HepG2 (cell line): ENCODE results near the gene SLN. TPM values are rescaled to one million over a fixed set of nuclear protein-coding genes. Genes with fewer than 3 reads are reported as not detected.

Experiments used
- ATAC-seq: fragments of 200-7000 bp; cut with Tn5 transposase; 3 replicates; pipeline ENCODE4 v1.9.1; 2020; ENCODE audit warnings: mild to moderate bottlenecking, moderate library complexity
- BruUV-seq: library from RNA; stranded (reverse); fragments of 400-500 nt; replicated peaks from 2 replicates; lab custom pipeline; 2021; lab: Mats Ljungman, UMichigan
- CTCF ChIA-PET: fragments of 300-600 bp; formaldehyde crosslinking; extraction: SDS; loops from one replicate; lab custom pipeline; 2021; ENCODE audit warnings: low total read pairs, inconsistent platforms, low intra/inter-chr PET ratio; lab: Yijun Ruan, JAX
- POLR2A ChIA-PET: fragments of 350-600 bp; sonication (Branson Sonifier 250); formaldehyde crosslinking; loops from one replicate; lab custom pipeline; 2020; ENCODE audit warnings: antibody characterized with exemption, inconsistent platforms; lab: Yijun Ruan, JAX
- DNase-seq: peaks from one replicate; pipeline ENCODE4 v3.0.0-alpha.2; 2015; ENCODE audit warnings: low spot score
- FAIRE-seq: peaks from 3 replicates; lab custom pipeline; 2011; peaks lifted over from hg19 to GRCh38; lab: Jason Lieb, UNC
- H2AFZ ChIP-seq: one replicate; pipeline ENCODE4 v1.6.1; 2011; ENCODE audit warnings: low read length, inconsistent platforms
- H3K27ac ChIP-seq: fragments of 300-600 bp; 3 replicates; pipeline ENCODE4 v1.8.0; 2011; ENCODE audit warnings: mixed run types, mild to moderate bottlenecking, mixed read lengths, low read length, inconsistent platforms; ENCODE audit not compliant: insufficient read depth; ENCODE audit errors: extremely low read length
- H3K27me3 ChIP-seq, 2 experiments: fragments of 200-600 bp in 1 of 2; 2 replicates in 1 of 2; 3 replicates in 1 of 2; pipeline versions ENCODE4 v1.6.0 to v1.8.0; 2011; ENCODE audit warnings: low read length in 2 of 2, mild to moderate bottlenecking in 2 of 2, moderate library complexity in 2 of 2, inconsistent platforms in 1 of 2; ENCODE audit not compliant: insufficient read depth in 2 of 2, control insufficient read depth in 1 of 2
- H3K36me3 ChIP-seq, 2 experiments: fragments of 200-600 bp in 1 of 2; replicated peaks in 1 of 2; 2 replicates in 1 of 2; 3 replicates in 1 of 2; pipeline versions ENCODE4 v1.5.1 to v1.8.0; 2011; ENCODE audit warnings: low read length in 2 of 2, inconsistent platforms in 1 of 2; ENCODE audit not compliant: insufficient read depth in 2 of 2, control insufficient read depth in 1 of 2
- H3K4me1 ChIP-seq: 2 replicates; pipeline ENCODE4 v1.5.1; 2012; ENCODE audit warnings: low read length, inconsistent platforms; ENCODE audit not compliant: insufficient read depth
- H3K4me2 ChIP-seq: 2 replicates; pipeline ENCODE4 v1.6.0; 2011; ENCODE audit warnings: low read depth, low read length, inconsistent platforms
- H3K4me3 ChIP-seq, 3 experiments: fragments of 200-600 bp in 1 of 3; sonication (generic), shearing (Covaris generic) in 1 of 3; replicated peaks in 1 of 3; 2 replicates each; pipeline ENCODE4 v1.5.1; 2011 to 2016; ENCODE audit warnings: low read length in 3 of 3, inconsistent platforms in 2 of 3, low read depth in 2 of 3, mild to moderate bottlenecking in 2 of 3, control low read depth in 1 of 3, mixed read lengths in 1 of 3; ENCODE audit not compliant: insufficient read depth in 1 of 3
- H3K79me2 ChIP-seq: one replicate; pipeline ENCODE4 v1.6.1; 2011; ENCODE audit warnings: low read length, inconsistent platforms; ENCODE audit not compliant: insufficient read depth
- H3K9ac ChIP-seq: 2 replicates; pipeline ENCODE4 v1.6.0; 2011; ENCODE audit warnings: mild to moderate bottlenecking, low read depth, low read length, inconsistent platforms; ENCODE audit not compliant: insufficient read depth
- H3K9me3 ChIP-seq: 2 replicates; pipeline ENCODE4 v1.5.1; 2012; ENCODE audit warnings: mild to moderate bottlenecking, low read length
- H4K20me1 ChIP-seq: 2 replicates; pipeline ENCODE4 v1.6.0; 2011; ENCODE audit warnings: inconsistent platforms, mild to moderate bottlenecking, low read length, moderate library complexity; ENCODE audit not compliant: insufficient read depth
- EED ChIP-seq: sonication (generic); formaldehyde crosslinking; IDR thresholded peaks from 2 replicates; pipeline ENCODE4 v1.5.0; 2020; ENCODE audit warnings: mild to moderate bottlenecking, missing genetic modification reagents
- HNF4G ChIP-seq, 2 experiments: sonication (generic) in 1 of 2; formaldehyde crosslinking in 1 of 2; IDR thresholded peaks; 2 replicates each; pipeline versions ENCODE4 v1.4.0 to v1.6.1; 2011 to 2020; ENCODE audit warnings: borderline replicate concordance in 2 of 2, low read depth in 2 of 2, mild to moderate bottlenecking in 2 of 2, low read length in 1 of 2, missing genetic modification reagents in 1 of 2, moderate library complexity in 1 of 2
- MAZ ChIP-seq, 2 experiments: sonication (generic) in 1 of 2; formaldehyde crosslinking in 1 of 2; IDR thresholded peaks; 2 replicates each; pipeline versions ENCODE4 v1.5.0 to v1.6.1; 2012 to 2020; ENCODE audit warnings: low read depth in 2 of 2, mild to moderate bottlenecking in 2 of 2, borderline replicate concordance in 1 of 2, improper control_type of control experiment in 1 of 2, low read length in 1 of 2, missing genetic modification reagents in 1 of 2, moderate library complexity in 1 of 2
- ONECUT2 ChIP-seq: sonication (generic); formaldehyde crosslinking; IDR thresholded peaks from 2 replicates; pipeline ENCODE4 v1.4.0; 2020; ENCODE audit warnings: missing genetic modification reagents
- PAX8 ChIP-seq: sonication (generic); formaldehyde crosslinking; IDR thresholded peaks from 2 replicates; pipeline ENCODE4 v1.8.0; 2022; ENCODE audit warnings: mild to moderate bottlenecking, missing genetic modification reagents, borderline replicate concordance
- PHF8 ChIP-seq: sonication (generic); formaldehyde crosslinking; IDR thresholded peaks from 2 replicates; pipeline ENCODE4 v1.5.0; 2020; ENCODE audit warnings: missing genetic modification reagents
- PITX1 ChIP-seq: sonication (generic); formaldehyde crosslinking; IDR thresholded peaks from 2 replicates; pipeline ENCODE4 v1.5.1; 2020; ENCODE audit warnings: mild to moderate bottlenecking, missing genetic modification reagents
- RARA ChIP-seq: IDR thresholded peaks from 2 replicates; pipeline ENCODE4 v1.6.1; 2016; ENCODE audit warnings: missing genetic modification reagents, missing compliant biosample characterization
- RFXANK ChIP-seq: IDR thresholded peaks from 2 replicates; pipeline ENCODE4 v1.6.1; 2016
- SCMH1 ChIP-seq: sonication (generic); formaldehyde crosslinking; IDR thresholded peaks from 2 replicates; pipeline ENCODE4 v1.9.0; 2021; ENCODE audit warnings: missing genetic modification reagents, mild to moderate bottlenecking, borderline replicate concordance
- SNAPC5 ChIP-seq: sonication (generic); formaldehyde crosslinking; IDR thresholded peaks from 2 replicates; pipeline ENCODE4 v1.8.1; 2023; ENCODE audit warnings: mild to moderate bottlenecking, missing genetic modification reagents, borderline replicate concordance
- STAT5B ChIP-seq: sonication (generic); formaldehyde crosslinking; IDR thresholded peaks from 2 replicates; pipeline ENCODE4 v1.4.0; 2020; ENCODE audit warnings: missing genetic modification reagents
- ZNF337 ChIP-seq: sonication (generic); formaldehyde crosslinking; IDR thresholded peaks from 2 replicates; pipeline ENCODE4 v1.5.1; 2020; ENCODE audit warnings: missing genetic modification reagents, low read depth, mild to moderate bottlenecking, borderline replicate concordance
- ZNF354B ChIP-seq: sonication (generic); formaldehyde crosslinking; IDR thresholded peaks from 2 replicates; pipeline ENCODE4 v1.8.0; 2022; ENCODE audit warnings: mild to moderate bottlenecking, missing genetic modification reagents
- ZNF432 ChIP-seq: sonication (generic); formaldehyde crosslinking; IDR thresholded peaks from 2 replicates; pipeline ENCODE4 v1.5.0; 2020; ENCODE audit warnings: missing genetic modification reagents, mild to moderate bottlenecking, borderline replicate concordance
- ZSCAN25 ChIP-seq: sonication (generic); formaldehyde crosslinking; IDR thresholded peaks from 2 replicates; pipeline ENCODE4 v1.8.0; 2022; ENCODE audit warnings: mild to moderate bottlenecking, missing genetic modification reagents
- WGBS: methylation state at CpG from one replicate; pipeline ENCODE4 v1.1.6; 2017; ENCODE audit warnings: low lambda C conversion rate; 5-methylcytosine and 5-hydroxymethylcytosine counted together
- in situ Hi-C: cut with HindIII; loops from 2 replicates; pipeline ENCODE4 v1.10.0; 2017; ENCODE audit warnings: low pct_unique_long_range_greater_than_20kb; ENCODE audit not compliant: extremely low pct_ligation_motif_present
- intact Hi-C: fragments of 100-400 bp; cut with micrococcal nuclease; formaldehyde crosslinking; loops from one replicate; pipeline ENCODE4 v1.10.0; 2022; ENCODE audit not compliant: unreplicated experiment
- polyA plus RNA-seq, 8 experiments: library from polyadenylated mRNA; depleted of rRNA in 3 of 8; stranded (reverse) in 7 of 8; unstranded in 1 of 8; fragments of >200 nt; fragmentation: Illumina TruSeq in 4 of 8; extraction: Trizol in 4 of 8; gene quantifications; 2 replicates each; pipeline versions ENCODE4 v1.2.1 to v1.2.3, GENCODE V29; 2011 to 2016; ENCODE audit warnings: low read depth in 4 of 8, missing spikeins in 1 of 8, mixed read lengths in 1 of 8; ENCODE audit not compliant: insufficient read depth in 1 of 8
- total RNA-seq, 5 experiments: library from RNA; depleted of rRNA; stranded (reverse); fragments of >200 nt; fragmentation: Illumina TruSeq; extraction: Trizol; gene quantifications; 2 replicates each; pipeline ENCODE4 v1.2.3, GENCODE V29; 2016; ENCODE audit warnings: low read depth in 1 of 5
- TF ChIP-seq, protein P1 (sequence below): sonication (generic); formaldehyde crosslinking; IDR thresholded peaks from 2 replicates; pipeline ENCODE4 v1.5.1; 2020; ENCODE audit warnings: mild to moderate bottlenecking, missing genetic modification reagents, borderline replicate concordance

SLN gene
- total and polyA plus RNA-seq, 2 of the 13 experiments (the other 11 are each of a cell fraction or from before 2014, with no cell fraction given) = not detected

GRCh38 chr11:107719073-107719472 is 7.2 kb upstream of the SLN start:
- in situ Hi-C loops = no loop called here
- H3K27me3 ChIP-seq = peaks cover 0 to 6% of the 10 kb centered on the region in 2 experiments; a peak in 1 of 5 replicates
- no peak for DNase-seq
- no peak for TF ChIP-seq SCMH1 (CRISPR knock-in tag)
- TF ChIP-seq MAZ (IDR thresholded peaks at IDR 0.05; ENCODE audit: borderline replicate concordance, low read depth, low read length) = no peak
- no peak for TF ChIP-seq MAZ (CRISPR knock-in tag; IDR thresholded peaks at IDR 0.05; ENCODE audit: low read depth)
- no peak for TF ChIP-seq ZNF337
- no peak for TF ChIP-seq RARA (CRISPR knock-in tag)
- TF ChIP-seq ZNF354B (CRISPR knock-in tag) = no peak
- TF ChIP-seq EED (CRISPR knock-in tag) = no peak
- no peak for TF ChIP-seq PHF8
- no peak for TF ChIP-seq RFXANK (CRISPR knock-in tag)
- no peak for TF ChIP-seq HNF4G (IDR thresholded peaks at IDR 0.05; ENCODE audit: borderline replicate concordance, low read depth, low read length)
- TF ChIP-seq HNF4G (CRISPR knock-in tag; IDR thresholded peaks at IDR 0.05; ENCODE audit: borderline replicate concordance, low read depth) = no peak
- no peak for TF ChIP-seq PAX8 (CRISPR knock-in tag)
- no peak for TF ChIP-seq ZNF432 (CRISPR knock-in tag)
- no peak for TF ChIP-seq STAT5B
- TF ChIP-seq PITX1 = no peak
- no peak for TF ChIP-seq ONECUT2 (CRISPR knock-in tag)
- TF ChIP-seq ZSCAN25 (CRISPR knock-in tag) = no peak
- no peak for TF ChIP-seq SNAPC5 (CRISPR knock-in tag)
- TF ChIP-seq, protein P1, sequence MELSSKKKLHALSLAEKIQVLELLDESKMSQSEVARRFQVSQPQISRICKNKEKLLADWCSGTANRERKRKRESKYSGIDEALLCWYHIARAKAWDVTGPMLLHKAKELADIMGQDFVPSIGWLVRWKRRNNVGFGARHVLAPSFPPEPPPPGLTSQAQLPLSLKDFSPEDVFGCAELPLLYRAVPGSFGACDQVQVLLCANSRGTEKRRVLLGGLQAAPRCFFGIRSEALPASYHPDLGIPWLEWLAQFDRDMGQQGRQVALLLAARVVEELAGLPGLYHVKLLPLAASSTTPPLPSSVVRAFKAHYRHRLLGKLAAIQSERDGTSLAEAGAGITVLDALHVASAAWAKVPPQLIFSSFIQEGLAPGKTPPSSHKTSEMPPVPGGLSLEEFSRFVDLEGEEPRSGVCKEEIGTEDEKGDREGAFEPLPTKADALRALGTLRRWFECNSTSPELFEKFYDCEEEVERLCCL (CRISPR knock-in tag) = no peak
- TF ChIP-seq, all 625 proteins: peak for 0
- H3K4me2 ChIP-seq = no peak overlapping the region
- BruUV-seq = no TSS peak
- no peak overlapping the region for H3K9ac ChIP-seq
- no peaks in the 10 kb centered on the region for H3K79me2 ChIP-seq
- POLR2A ChIA-PET = no interaction called here
- no peak overlapping the region for H3K4me3 ChIP-seq
- no peaks in the 10 kb centered on the region for H3K36me3 ChIP-seq
- no peaks in the 10 kb centered on the region for H3K4me1 ChIP-seq
- CTCF ChIA-PET = no interaction called here
- no peaks in the 10 kb centered on the region for H3K9me3 ChIP-seq
- intact Hi-C loops = no loop called here
- H3K27ac ChIP-seq = no peak overlapping the region
- no peaks in the 10 kb centered on the region for H4K20me1 ChIP-seq
- no peak for FAIRE-seq
- WGBS = 40% methylated on average over 2 of the region's 3 CpGs
- no peak for ATAC-seq
- no peak overlapping the region for H2AFZ ChIP-seq
